ENCODE data around the gene DISP3.

The DISP3 gene

GRCh38 chr1:11472284-11472683 is 6.7 kb upstream of the DISP3 start:
- Histone ChIP-seq H4K20me1 (ENCODE audit: control insufficient read depth, insufficient read depth, low read depth, low read length) (no peaks in the 10 kb centered on the region; the same call in 1 of the 2 replicates), H3F3A (ENCODE audit: control insufficient read depth, insufficient read depth) (no peaks in the 10 kb centered on the region), H3K79me2 (ENCODE audit: control insufficient read depth, low read length) (no peaks in the 10 kb centered on the region), H3K4me1 (ENCODE audit: control insufficient read depth, low read length) (peaks cover 11% of the 10 kb centered on the region), H3K9me2 (replicated peaks; ENCODE audit: control insufficient read depth, low read length) (no peaks in the 10 kb centered on the region), H3K27ac (ENCODE audit: low read depth, low read length) (no peak overlapping the region), H3K27me3 (ENCODE audit: control insufficient read depth, low read length) (peaks cover 54% of the 10 kb centered on the region), H3K4me2 (ENCODE audit: low read length) (no peak overlapping the region), H3K9me3 (ENCODE audit: control insufficient read depth, insufficient read depth, low read length) (no peaks in the 10 kb centered on the region), H3K36me3 (ENCODE audit: control insufficient read depth, low read length) (no peaks in the 10 kb centered on the region), H3K4me3 (ENCODE audit: low read length) (no peak overlapping the region)
- TF ChIP-seq CTCF (IDR thresholded peaks at IDR 0.05; ENCODE audit: low read depth, low read length, poor library complexity, severe bottlenecking), result no peak
- no peak for TF ChIP-seq EZH2phosphoT487 (IDR thresholded peaks at IDR 0.05; ENCODE audit: borderline replicate concordance, low read length)

GRCh38 chr1:11472741-11473140 is 6.2 kb upstream of the DISP3 start:
- Histone ChIP-seq H3K4me3 (ENCODE audit: low read length) (no peak overlapping the region), H3K9me3 (ENCODE audit: control insufficient read depth, insufficient read depth, low read length) (no peaks in the 10 kb centered on the region), H3K36me3 (ENCODE audit: control insufficient read depth, low read length) (no peaks in the 10 kb centered on the region), H3K27me3 (ENCODE audit: control insufficient read depth, low read length) (peaks cover 54% of the 10 kb centered on the region), H3K79me2 (ENCODE audit: control insufficient read depth, low read length) (no peaks in the 10 kb centered on the region), H3K4me1 (ENCODE audit: control insufficient read depth, low read length) (peaks cover 11% of the 10 kb centered on the region), H3K4me2 (ENCODE audit: low read length) (no peak overlapping the region), H4K20me1 (ENCODE audit: control insufficient read depth, insufficient read depth, low read depth, low read length) (no peaks in the 10 kb centered on the region; the same call in 1 of the 2 replicates), H3K9me2 (replicated peaks; ENCODE audit: control insufficient read depth, low read length) (no peaks in the 10 kb centered on the region), H3K27ac (ENCODE audit: low read depth, low read length) (no peak overlapping the region), H3F3A (ENCODE audit: control insufficient read depth, insufficient read depth) (no peaks in the 10 kb centered on the region)
- TF ChIP-seq EZH2phosphoT487 (IDR thresholded peaks at IDR 0.05; ENCODE audit: borderline replicate concordance, low read length), result no peak
- TF ChIP-seq CTCF (IDR thresholded peaks at IDR 0.05; ENCODE audit: low read depth, low read length, poor library complexity, severe bottlenecking), result no peak

- H4K20me1 ChIP-seq (ENCODE audit: control insufficient read depth, insufficient read depth, low read depth, low read length), result no peaks in the 10 kb centered on the region; the same call in 1 of the 2 replicates
- no peaks in the 10 kb centered on the region for H3K36me3 ChIP-seq (ENCODE audit: control insufficient read depth, low read length)
- no peak overlapping the region for H3K4me3 ChIP-seq (ENCODE audit: low read length)
- H3K9me2 ChIP-seq (replicated peaks; ENCODE audit: control insufficient read depth, low read length), result no peaks in the 10 kb centered on the region
- no peaks in the 10 kb centered on the region for H3K79me2 ChIP-seq (ENCODE audit: control insufficient read depth, low read length)
- H3K4me1 ChIP-seq (ENCODE audit: control insufficient read depth, low read length), result peaks cover 15% of the 10 kb centered on the region
- no peak overlapping the region for H3K27ac ChIP-seq (ENCODE audit: low read depth, low read length)
- no peak overlapping the region for H3K4me2 ChIP-seq (ENCODE audit: low read length)
- no peaks in the 10 kb centered on the region for H3F3A ChIP-seq (ENCODE audit: control insufficient read depth, insufficient read depth)
- no peak for TF ChIP-seq CTCF (IDR thresholded peaks at IDR 0.05; ENCODE audit: low read depth, low read length, poor library complexity, severe bottlenecking)
- no peak for TF ChIP-seq EZH2phosphoT487 (IDR thresholded peaks at IDR 0.05; ENCODE audit: borderline replicate concordance, low read length)
- H3K9me3 ChIP-seq (ENCODE audit: control insufficient read depth, insufficient read depth, low read length), result no peaks in the 10 kb centered on the region
- H3K27me3 ChIP-seq (ENCODE audit: control insufficient read depth, low read length), result peaks cover 48% of the 10 kb centered on the region
Measured at GRCh38 chr1:11473491-11474034, 5.4 kb upstream of the DISP3 start.

Data from DOHH2 (cell line).